Epithelial cell of esophagus (primary cell): Measurements from ENCODE around the gene FRK.
A peak's percentile ranks its signal among the peaks of the same experiment; 100 is the strongest.
"Not testable (repeated sequence)": the region's sequence is repeated elsewhere in the genome, so short reads cannot be mapped to it uniquely, and the experiment has no call there.

Source experiments
- DNase-seq: peaks from one replicate; pipeline ENCODE4 v3.0.0; 2010; ENCODE audit warnings: low read depth
- H3K4me3 ChIP-seq: 2 replicates; pipeline ENCODE4 v1.5.1; 2011; ENCODE audit warnings: mild to moderate bottlenecking, low read length, control low read depth
- TF ChIP-seq, protein P1 (sequence below): IDR thresholded peaks from 2 replicates; pipeline ENCODE4 v1.5.1; 2011; ENCODE audit warnings: low read depth, mild to moderate bottlenecking, low read length, control low read depth, inconsistent platforms; ENCODE audit not compliant: insufficient read depth; ENCODE audit errors: missing control alignments

FRK gene

DNA sequence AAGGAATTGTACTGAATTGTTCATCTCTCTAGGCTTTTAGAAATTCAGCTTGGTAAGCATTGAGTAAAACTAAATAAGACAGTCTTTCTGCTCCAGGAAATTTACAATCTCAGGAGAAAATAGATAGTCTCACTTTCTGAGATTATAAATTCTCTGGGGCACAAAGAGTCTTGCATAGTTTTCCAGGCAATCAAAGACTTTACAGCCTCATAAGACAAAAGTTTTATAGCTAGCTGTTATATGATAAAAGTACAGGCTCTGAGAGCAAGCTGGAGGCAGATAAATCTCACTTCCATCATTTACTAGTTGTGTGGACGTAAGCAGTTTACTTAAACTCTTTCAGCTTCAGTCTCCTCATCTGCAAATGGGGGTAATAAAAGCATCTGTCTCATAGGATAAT is 11.4 kb downstream of the FRK start:
- TF ChIP-seq, protein P1, sequence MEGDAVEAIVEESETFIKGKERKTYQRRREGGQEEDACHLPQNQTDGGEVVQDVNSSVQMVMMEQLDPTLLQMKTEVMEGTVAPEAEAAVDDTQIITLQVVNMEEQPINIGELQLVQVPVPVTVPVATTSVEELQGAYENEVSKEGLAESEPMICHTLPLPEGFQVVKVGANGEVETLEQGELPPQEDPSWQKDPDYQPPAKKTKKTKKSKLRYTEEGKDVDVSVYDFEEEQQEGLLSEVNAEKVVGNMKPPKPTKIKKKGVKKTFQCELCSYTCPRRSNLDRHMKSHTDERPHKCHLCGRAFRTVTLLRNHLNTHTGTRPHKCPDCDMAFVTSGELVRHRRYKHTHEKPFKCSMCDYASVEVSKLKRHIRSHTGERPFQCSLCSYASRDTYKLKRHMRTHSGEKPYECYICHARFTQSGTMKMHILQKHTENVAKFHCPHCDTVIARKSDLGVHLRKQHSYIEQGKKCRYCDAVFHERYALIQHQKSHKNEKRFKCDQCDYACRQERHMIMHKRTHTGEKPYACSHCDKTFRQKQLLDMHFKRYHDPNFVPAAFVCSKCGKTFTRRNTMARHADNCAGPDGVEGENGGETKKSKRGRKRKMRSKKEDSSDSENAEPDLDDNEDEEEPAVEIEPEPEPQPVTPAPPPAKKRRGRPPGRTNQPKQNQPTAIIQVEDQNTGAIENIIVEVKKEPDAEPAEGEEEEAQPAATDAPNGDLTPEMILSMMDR, result no peak
- DNase-seq, result no peak
- no peak overlapping the region for H3K4me3 ChIP-seq

DNA sequence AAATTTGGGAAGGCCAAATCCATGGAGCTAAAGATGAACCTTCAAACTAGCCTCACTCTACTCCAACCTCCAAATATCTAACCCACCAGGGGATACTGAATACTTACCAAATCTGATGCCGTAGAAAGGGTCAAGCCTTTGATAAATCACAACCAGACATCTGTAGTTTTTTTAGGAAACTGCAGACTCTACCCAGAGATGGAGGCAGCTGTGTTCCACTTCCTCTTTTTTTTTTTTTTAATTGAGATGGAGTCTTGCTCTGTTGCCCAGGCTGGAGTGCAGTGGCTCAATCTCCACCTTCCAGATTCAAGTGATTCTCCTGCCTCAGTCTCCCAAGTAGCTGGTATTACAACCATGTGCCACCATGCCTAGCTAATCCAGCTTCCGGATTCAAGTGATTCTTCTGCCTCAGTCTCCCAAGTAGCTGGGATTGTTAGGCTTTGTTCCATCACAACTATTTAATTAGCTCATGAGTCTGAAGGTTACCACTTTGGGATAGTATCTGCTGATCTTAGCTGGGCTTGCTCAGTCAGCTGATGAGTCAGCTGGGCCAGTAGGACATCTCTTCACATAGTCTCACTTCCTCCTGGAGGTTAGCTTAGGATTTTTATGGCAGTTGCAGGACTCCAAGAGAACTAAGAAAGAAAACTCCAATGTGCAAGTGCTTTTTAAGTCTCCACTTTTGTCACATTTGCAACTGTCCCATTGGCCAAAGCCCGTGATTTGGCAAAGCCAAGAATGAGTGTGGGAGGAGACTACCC is 13.3 kb downstream of the FRK start:
- H3K4me3 ChIP-seq, result no peak overlapping the region
- TF ChIP-seq, protein P1, result no peak
- DNase-seq, result peak; percentile 69

DNA sequence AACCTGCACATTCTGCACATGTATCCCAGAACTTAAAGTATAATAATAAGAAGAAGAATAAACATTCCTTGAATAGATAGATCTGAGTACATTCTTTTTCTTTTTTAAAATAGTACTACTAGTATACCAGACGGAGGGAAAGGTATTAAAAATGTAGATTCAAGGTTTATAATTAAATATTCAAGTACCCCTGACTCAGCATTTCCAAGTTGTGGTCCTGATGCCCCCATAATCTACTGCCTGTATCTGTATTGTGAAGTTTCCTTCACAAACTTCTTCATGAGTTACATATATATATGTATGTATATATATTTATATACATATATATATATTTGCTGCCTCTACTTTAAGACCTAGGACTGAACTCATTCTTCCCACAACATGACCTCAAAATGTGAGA is 14.0 kb downstream of the FRK start:
- TF ChIP-seq, protein P1, result no peak
- no peak for DNase-seq
- H3K4me3 ChIP-seq, result no peak overlapping the region

DNA sequence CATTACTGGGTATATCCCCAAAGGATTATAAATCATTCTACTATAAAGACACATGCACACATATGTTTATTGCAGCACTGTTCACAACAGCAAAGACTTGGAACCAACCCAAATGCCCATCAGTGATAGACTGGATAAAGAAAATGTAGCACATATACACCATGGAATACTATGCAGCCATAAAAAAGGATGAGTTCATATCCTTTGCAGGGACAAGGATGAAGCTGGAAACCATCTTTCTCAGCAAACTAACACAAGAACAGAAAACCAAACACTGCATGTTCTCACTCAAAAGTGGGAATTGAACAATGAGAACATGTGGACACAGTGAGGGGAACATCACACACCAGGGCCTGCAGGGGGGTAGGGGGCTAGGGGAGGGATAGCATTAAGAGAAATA is 14.4 kb downstream of the FRK start:
- H3K4me3 ChIP-seq, DNase-seq: not testable (repeated sequence)

DNA sequence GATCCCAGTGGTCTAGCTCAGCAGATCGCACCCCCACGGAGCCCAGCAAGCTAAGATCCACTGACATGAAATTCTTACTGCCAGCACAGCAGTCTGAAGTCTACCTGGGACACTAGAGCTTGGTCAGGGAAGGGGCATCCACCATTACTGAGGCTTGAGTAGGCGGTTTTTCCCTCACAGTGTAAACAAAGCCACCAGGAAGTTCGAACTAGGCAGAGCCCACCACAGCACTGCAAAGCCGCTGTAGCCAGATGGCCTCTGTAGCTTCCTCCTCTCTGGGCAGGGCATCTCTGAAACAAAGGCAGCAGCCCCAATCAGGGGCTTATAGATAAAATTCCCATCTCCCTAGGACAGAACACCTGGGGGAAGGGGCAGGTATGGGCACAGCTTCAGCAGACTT is 18.8 kb downstream of the FRK start:
- H3K4me3 ChIP-seq, result no peak overlapping the region
- TF ChIP-seq, protein P1, result no peak
- no peak for DNase-seq

DNA sequence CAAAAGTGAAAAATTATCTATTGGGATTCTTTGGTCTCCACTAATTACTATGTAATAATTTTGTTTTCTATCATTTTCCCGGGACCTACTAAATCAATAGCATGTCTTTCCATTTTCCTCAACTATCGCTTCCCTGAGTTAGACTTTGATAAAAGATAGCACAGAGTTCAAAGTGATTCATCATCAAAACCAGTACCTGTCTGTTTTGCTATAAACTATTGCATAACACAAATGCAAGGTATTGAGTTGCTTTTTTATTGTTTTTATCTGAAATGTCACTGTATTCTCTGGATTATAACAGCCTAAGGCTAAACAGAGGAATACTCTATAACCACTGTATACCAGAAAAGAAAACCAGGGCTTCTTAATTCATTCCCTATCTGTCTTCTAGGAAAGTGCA is 19.7 kb downstream of the FRK start:
- DNase-seq, result peak; percentile 20
- no peak overlapping the region for H3K4me3 ChIP-seq
- TF ChIP-seq, protein P1, result no peak

DNA sequence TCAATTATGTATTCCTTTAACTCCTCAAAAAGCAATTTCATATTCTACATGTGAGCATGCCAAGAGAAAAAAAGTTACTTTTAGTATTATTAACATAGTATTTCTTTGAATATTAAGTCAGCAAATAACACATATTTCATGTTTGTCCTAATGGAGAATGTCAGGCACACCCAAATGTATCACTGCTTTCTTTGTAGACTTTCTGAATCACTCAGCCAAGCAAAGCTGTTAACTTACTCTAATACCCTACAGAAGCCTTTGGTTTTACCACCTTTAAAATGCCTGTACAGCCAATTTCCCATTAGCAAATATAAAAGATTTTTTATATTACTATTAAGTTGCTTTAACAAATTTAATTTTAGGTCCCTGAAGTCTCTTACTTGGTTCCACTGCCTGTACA is 23.8 kb downstream of the FRK start:
- DNase-seq, result peak; percentile 65
- TF ChIP-seq, protein P1, result no peak
- H3K4me3 ChIP-seq, result no peak overlapping the region
